ENCODE results near the gene ALDH1A1.
"Not testable (repeated sequence)": the region's sequence is repeated elsewhere in the genome, so short reads cannot be mapped to it uniquely, and the experiment has no call there.

Gene ALDH1A1

DNA sequence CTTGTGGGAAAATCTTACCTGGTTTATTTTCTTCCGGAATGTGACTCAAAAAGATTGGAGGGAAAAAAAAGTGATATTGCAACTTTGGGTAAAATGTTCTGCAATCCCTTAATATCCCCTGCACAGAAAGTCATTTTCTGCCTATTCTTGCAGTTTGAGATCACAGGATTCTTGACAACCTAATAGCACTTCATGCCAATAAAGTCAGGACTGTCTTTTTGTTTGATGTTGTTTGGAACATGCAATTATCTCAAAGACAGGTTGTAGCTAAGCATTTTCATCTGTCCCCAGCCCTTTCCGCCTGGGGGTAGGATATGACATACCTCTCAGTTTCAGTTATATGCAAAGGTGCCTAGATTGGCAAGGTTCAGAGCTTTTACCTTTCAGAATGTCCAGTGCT, 63.9 kb downstream of the ALDH1A1 start:
- no peak for DNase-seq

DNA sequence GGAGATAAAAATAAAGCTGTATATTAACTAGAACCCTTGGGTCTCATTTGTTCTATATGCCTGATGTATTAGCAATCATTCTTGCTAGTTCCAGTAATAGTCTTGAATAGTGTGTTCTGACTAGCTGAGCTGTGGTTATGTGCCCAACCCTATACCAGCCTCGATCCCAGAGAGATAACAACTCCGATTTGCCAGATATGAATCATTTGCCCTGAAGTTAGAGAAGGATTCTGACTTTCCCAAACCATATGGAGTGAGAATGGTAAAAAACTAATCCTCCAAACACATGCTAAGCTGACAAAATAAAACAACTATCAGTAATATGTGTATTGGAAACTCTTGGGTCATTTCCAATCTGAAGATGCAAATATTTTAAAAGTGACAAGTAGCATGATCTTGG, 64.8 kb downstream of the ALDH1A1 start:
- no peak for DNase-seq

GRCh38 chr9:72886386-72886785, 66.5 kb downstream of the ALDH1A1 start:
- no peak for DNase-seq

DNA sequence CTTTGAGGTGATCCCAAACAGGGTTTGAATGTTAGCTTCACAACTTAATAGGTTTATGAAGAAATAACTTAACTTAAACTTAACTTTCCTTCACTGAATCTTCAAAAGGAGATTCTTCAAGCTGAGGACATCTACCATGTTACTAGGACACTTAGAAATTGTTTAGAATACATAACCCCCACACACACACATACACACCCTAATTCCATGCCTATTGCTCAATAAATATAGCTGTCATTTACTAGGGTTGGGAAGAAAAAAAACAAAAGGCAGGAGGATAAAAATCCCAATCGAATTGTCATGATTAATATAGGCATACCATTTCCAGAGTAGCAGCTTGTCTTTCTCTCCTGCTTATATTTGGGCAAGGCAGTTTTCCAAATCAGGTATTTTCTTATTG, 68.3 kb downstream of the ALDH1A1 start:
- DNase-seq = no peak

DNA sequence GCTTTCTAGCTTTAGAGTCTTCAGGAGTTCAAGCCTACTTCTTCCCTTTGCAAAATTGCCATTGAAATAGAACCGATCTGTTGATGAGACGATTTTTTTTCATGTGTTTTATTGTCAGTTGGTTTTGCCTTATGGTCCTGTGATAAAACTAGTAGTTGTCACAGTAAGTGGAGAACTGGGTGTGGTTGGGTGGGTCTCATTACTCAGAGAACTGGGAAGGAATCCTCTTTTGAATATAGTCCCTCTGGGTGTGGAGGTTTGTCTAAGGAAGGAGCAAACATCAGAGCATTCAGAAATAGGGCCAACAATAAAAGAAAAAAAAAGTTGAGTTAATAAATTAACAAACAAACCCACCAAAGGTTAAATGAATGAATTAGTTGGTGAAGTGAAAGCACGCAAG, 69.0 kb downstream of the ALDH1A1 start:
- DNase-seq = no peak

DNA sequence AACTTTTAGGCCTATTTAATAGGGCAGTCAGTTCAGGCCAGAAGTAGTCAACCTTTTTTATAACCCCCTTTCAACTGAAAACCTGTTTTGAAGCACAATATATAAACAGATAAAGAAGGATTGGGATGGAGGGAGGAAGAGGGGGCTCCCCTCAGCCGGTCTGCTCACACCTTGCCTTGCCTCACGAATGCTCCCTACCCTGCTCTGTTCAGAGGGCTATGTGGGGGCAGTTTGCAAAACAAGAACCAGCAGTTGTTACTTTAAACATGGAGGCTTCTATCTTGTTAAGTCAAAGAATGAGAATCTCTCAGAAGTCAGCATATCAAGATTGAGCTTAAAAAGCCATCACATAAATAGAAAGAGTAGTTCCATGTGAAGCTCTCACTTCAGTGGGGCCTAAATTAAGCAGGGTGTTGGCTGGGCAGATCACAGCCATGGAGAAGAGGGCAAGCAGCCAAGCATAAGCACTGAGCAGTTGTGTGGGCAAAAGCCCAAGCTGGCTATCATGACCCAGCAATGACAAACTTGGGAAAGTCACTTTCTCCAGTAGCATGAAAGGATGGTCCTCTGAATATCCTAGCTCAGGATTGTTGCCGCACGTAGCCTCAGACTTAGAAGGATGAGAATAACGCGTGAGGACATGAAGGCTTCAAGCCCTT, 70.6 kb downstream of the ALDH1A1 start:
- DNase-seq = no peak

- DNase-seq = no peak
Measured at GRCh38 chr9:72880821-72881220, 72.0 kb downstream of the ALDH1A1 start.

GRCh38 chr9:72875221-72875620, 77.6 kb downstream of the ALDH1A1 start:
- DNase-seq = no peak

DNA sequence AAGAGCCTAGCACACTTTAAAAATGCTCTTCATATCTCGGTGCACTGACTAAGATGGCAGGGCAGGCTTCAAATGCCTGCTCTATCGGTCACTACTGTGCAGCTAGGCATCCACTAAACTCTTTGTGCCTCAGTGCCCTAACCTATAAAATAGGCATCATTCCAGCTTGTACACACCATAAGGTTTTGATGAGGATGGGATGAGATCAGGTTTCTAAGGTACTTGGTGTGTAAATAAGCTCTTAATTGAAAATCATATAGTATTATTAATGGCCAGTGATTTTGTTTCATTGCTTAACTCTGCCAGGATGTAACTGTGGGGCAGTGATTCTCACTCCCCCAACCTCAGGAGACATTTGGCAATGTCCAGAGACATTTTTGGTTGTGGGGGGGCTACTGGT, 78.5 kb downstream of the ALDH1A1 start:
- DNase-seq = no peak

- DNase-seq = no peak
Measured at GRCh38 chr9:72873456-72873855, 79.4 kb downstream of the ALDH1A1 start.

- no peak for DNase-seq
Measured at GRCh38 chr9:72872718-72873117, 80.1 kb downstream of the ALDH1A1 start.

GRCh38 chr9:72871685-72872084, 81.2 kb downstream of the ALDH1A1 start:
- no peak for DNase-seq

DNA sequence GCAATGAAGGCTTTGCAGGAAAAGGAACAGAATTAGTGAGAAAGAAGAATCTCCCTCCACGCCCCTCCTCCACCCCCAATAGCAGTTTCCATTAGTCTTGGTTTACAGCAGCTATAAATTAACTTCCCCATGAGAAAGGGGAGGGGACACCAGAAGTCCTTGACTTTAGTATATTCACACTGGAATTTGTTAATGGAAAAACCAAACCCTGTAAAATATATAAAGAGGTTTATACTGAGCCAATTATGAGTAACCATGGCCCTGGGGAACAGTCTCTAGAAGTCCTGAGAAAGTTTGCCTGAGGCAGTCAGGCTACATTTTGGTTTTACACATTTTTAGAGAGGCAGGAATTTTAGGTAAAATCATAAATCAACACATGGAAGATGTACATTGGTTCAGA, 88.5 kb downstream of the ALDH1A1 start:
- no peak for DNase-seq

DNA sequence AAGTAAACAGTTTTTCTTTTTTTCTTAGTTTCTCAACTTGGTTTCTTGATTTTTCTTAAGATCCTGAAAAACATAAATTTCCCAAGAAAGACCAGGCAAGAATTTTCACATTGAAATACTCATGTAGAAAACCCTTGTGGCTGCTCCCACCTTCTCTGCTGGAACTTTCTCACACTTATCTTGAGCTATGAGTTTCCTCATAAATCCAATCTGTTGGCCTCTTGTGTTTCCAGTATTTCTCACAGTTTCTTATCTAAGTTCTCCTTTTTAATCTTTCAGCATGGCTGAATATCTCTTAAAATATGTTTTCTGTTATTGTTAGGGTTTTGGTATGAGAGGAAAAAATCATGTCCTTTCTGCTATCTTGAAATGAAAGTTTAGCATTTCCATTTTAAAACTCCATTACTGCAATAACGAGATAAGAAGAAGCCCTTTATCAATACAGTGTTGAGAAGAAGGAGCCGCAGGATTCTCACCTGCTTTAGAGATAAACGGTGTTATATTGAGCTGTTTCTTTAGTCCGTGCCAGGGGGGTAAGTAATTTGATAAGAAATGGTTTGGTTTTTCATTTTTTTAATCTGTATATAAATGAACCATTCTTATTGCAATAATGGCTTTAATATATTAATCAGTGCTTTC, 89.3 kb downstream of the ALDH1A1 start:
- no peak for DNase-seq

- not testable (repeated sequence) for DNase-seq
Measured at GRCh38 chr9:72862788-72863187, 90.1 kb downstream of the ALDH1A1 start.

DNA sequence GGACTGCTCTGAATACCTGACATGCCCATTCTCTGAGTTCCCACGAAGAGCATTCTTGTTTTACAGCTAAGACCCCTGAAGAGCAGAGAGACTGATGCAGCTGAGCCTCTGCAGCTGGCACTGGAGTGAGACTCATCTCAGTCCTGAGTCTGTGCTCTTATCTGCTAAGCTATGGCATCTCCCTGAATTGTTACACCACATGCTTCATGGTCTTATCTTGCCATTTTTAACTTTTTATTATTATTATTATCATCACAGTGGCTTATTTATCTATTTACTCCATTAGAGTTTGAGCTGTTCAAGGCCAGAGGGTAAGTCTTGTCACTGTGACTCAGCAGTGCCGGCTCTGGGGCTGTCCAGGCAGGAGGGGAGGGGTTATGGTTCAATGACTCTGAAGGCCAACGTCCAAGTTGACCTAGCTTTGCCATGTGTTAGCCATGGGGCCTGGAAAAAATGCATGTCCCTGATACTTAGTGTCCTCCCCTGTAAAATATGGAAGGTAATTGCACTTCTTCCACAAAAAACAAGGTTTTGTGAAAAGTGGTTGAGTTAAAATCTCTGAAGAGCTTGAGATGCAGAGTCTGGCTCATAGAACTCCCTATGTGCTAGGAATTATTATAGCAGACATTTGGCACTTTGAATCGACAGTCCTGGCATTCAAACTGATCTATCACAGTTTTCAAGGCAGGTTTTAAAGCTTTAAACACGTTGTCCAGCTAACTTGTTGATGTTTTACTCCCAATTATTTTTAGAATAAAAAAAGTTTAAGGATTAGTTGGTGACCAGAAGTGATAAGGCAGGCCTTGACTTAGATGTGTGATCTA, 94.6 kb downstream of the ALDH1A1 start:
- DNase-seq = no peak

GRCh38 chr9:72857624-72857996, 95.2 kb downstream of the ALDH1A1 start:
- DNase-seq = no peak

DNA sequence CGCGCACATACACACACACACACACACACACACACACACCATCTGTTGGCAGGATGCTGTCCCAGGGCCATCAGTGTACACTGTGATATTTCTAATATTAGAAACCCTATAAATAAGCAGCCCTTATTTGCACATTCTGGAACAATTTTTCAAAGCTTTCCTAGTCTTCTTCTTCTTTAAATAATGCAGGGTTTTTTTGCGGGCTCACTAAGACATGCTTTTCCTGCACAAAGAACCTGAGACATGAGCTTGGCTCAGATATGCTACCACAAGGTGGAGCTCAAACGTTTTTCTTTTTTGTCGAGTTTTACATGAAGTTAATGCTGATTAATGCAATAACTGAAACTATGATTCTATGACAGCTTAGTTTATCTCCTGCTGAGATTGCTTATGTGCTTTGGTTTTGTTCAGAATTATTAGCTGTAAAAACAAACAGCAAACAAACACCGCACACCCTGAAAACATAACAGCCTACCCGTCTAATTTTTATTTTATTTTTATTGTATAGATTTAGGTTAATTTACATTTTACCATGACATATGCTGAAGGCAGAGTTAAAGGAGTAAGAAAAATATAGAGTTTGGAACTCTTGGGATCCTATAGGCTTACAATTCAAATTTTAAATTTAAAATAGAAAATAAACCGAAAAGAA, 95.8 kb downstream of the ALDH1A1 start:
- no peak for DNase-seq

DNA sequence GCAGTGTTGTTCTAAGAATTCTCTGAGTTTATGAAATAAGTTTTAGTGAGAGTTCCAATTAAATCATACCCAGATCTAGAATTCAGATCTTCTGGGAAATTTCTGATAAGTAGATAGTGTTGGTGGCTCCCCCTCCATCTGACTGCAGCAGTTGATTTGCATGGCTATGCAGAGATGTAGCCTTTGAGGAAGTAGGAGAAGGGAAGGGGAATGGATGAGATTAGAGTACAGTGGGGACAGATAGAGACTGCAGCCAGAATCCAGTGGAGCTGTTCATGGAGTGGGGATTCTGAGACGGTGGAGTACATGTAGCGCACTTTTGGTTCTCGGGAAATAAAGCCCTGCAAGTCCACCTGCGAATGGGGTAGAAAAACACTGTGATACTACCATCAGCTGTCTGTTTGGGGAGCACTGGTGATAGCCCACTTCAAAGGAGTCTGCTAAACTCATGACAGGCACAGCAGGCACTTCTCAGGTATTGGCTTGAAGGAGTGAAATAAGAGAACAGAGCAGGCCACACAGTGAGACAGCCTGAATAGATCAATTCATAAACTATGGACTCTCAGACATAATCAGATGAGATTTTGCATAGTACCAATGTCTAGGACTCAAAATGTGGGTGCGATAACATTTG, 96.8 kb downstream of the ALDH1A1 start:
- DNase-seq = no peak

- DNase-seq = no peak
Measured at GRCh38 chr9:72855321-72855720, 97.5 kb downstream of the ALDH1A1 start.

All from activated T-cell treated with anti-CD3 and anti-CD28 coated beads for 4 hours (primary cell).